GM18502 (cell line): ENCODE data around the gene ZNF695.
"Not testable (repeated sequence)": the region's sequence is repeated elsewhere in the genome, so short reads cannot be mapped to it uniquely, and the experiment has no call there.

Source experiments
- ATAC-seq: cut with Tn5 transposase; IDR thresholded peaks from one replicate; pipeline ENCODE4 v1.9.1; 2021; ENCODE audit warnings: mild to moderate bottlenecking; ENCODE audit not compliant: unreplicated experiment, poor library complexity

Gene ZNF695

GRCh38 chr1:247007511-247008405, at the start of gene ZNF695:
Gene ZNF695 (minus strand): TSS chr1:247008057. CDS start chr1:247007908, 149 bp downstream.
- ATAC-seq: peak; percentile 100

- ATAC-seq: no peak
These were observed 48.2 kb upstream of the ZNF695 start for GRCh38 chr1:247056071-247056470.

GRCh38 chr1:247054992-247055415, 47.1 kb upstream of the ZNF695 start:
- no peak for ATAC-seq

GRCh38 chr1:247047702-247048101, 39.8 kb upstream of the ZNF695 start:
- no peak for ATAC-seq

- no peak for ATAC-seq
These were observed 39.4 kb upstream of the ZNF695 start for GRCh38 chr1:247047260-247047659.

- ATAC-seq: no peak
These were observed 35.5 kb upstream of the ZNF695 start for GRCh38 chr1:247043406-247043805.

GRCh38 chr1:247037511-247038320, 29.9 kb upstream of the ZNF695 start:
- no peak for ATAC-seq

- ATAC-seq: not testable (repeated sequence)
These were observed 24.4 kb upstream of the ZNF695 start for GRCh38 chr1:247032306-247032705.

GRCh38 chr1:247024658-247025057, 16.8 kb upstream of the ZNF695 start:
- not testable (repeated sequence) for ATAC-seq

- no peak for ATAC-seq
These were observed 5.5 kb upstream of the ZNF695 start for GRCh38 chr1:247013391-247013790.

- no peak for ATAC-seq
These were observed 546 bp upstream of the ZNF695 start for GRCh38 chr1:247008406-247008799.

GRCh38 chr1:247004081-247004480, 3.8 kb downstream of the ZNF695 start:
- not testable (repeated sequence) for ATAC-seq

GRCh38 chr1:246989901-246990300, 18.0 kb downstream of the ZNF695 start:
- no peak for ATAC-seq

GRCh38 chr1:246988316-246988715, 19.5 kb downstream of the ZNF695 start:
- ATAC-seq: no peak

GRCh38 chr1:246987083-246987690, 20.7 kb downstream of the ZNF695 start:
- no peak for ATAC-seq

GRCh38 chr1:246978785-246979184, 29.1 kb downstream of the ZNF695 start:
- no peak for ATAC-seq

GRCh38 chr1:246978281-246978680, 29.6 kb downstream of the ZNF695 start:
- no peak for ATAC-seq

GRCh38 chr1:246971969-246972368, 35.9 kb downstream of the ZNF695 start:
- no peak for ATAC-seq

- ATAC-seq: no peak
These were observed 36.7 kb downstream of the ZNF695 start for GRCh38 chr1:246971090-246971721.

GRCh38 chr1:246969621-246970020, 38.2 kb downstream of the ZNF695 start:
- no peak for ATAC-seq
